Measurements from ENCODE around the gene ARHGEF11. TPM values are rescaled to one million over a fixed set of nuclear protein-coding genes. Genes with fewer than 3 reads are reported as not detected.
A peak's percentile ranks its signal among the peaks of the same experiment; 100 is the strongest.

The ARHGEF11 gene
- total RNA-seq, 1 donor from 2014 or later, result 40.5 TPM

DNA sequence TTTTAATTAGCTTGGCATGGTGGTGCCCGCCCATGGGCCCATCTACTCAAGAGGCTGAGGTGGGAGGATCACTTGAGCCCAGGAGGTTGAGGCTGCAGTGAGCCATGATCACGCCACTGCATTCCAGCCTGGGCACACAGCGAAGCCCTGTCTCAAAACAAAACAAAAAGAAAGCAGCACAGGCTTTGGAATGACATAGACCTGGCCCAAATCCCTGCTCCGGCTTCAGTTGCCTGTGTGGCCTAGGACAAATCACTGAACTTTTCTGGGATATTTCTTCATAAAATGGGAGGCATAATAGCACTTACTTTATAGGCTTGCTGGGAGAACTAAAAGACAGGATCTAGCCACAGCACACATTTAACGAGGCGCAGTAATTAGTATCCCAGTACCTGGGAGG, 149.6 kb downstream of the ARHGEF11 start:
- no peak for DNase-seq (ENCODE audit: low spot score)

DNA sequence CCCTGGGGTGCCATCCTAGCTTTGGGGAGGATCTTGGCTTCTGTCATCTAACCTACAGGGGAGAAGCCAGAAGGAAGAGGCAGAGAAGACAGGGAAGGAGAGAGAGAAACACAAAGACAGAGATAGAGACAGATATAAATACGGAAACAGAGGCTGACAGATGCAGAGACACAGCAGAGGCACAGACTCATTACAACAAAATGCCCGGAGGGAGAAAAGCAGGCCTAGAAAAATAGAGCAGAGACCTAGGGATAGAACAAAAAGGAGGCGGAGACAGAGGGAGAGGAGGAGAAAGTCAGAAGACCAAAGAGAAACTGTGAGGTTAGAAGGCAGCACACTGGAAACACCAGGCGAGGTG, 150.1 kb downstream of the ARHGEF11 start:
- DNase-seq (ENCODE audit: low spot score), result no peak

DNA sequence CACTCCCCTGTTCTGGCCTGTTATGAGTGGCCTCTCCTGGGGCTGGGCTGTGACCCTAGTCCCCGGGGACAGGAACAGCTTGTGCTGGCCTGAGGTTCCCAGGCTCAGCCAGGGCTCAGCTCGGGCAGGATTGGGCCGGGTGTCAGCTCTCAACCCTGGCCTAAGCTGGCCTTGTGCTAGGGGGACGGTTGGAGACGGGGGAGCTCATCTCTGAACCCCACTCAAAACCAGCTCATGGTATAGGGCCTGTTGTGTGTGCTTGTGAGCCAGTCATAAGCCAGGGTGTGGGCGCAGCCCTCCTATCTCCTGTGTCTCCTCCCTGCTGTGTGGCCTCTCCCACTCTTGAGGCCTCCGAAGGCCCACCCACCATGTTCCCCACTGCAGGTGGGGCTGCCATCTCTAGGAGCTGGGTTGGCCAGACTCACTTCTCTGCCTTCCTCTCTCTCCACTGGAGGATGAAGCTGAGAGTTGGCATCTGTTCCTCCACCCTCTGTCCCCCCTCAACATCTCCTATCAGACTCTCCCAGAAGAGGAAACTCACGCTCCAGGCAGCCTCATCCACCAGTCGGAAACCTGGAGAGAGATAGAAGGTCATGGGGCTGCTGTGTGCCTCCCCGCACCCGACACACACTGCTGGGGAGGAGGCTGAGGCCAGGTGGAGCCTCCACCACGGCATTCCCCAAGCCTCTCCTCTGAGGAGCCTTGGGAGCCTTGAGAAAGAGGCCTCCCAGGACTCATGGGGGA, 150.7 kb downstream of the ARHGEF11 start:
- no peak for DNase-seq (ENCODE audit: low spot score)

DNA sequence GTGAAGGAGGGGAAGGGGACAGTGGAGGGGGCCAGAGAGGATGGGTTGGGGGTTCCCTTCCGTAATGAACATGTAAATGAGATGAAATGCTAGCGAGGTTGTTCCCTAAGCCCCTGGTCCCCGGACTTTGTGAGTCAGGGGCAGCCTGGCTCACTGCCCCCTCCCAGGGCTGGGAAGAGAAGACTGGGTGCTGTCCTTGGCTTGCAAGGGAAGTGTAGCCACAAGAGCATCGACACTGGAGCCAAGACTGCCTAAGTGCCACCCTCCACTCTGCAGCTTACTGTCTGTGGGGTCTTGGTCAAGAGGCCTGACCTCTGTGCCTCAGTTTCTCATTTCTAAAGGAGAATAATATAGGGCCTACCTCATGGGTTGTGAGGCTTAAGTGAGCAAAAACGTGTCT, 151.5 kb downstream of the ARHGEF11 start:
- DNase-seq (ENCODE audit: low spot score), result no peak

DNA sequence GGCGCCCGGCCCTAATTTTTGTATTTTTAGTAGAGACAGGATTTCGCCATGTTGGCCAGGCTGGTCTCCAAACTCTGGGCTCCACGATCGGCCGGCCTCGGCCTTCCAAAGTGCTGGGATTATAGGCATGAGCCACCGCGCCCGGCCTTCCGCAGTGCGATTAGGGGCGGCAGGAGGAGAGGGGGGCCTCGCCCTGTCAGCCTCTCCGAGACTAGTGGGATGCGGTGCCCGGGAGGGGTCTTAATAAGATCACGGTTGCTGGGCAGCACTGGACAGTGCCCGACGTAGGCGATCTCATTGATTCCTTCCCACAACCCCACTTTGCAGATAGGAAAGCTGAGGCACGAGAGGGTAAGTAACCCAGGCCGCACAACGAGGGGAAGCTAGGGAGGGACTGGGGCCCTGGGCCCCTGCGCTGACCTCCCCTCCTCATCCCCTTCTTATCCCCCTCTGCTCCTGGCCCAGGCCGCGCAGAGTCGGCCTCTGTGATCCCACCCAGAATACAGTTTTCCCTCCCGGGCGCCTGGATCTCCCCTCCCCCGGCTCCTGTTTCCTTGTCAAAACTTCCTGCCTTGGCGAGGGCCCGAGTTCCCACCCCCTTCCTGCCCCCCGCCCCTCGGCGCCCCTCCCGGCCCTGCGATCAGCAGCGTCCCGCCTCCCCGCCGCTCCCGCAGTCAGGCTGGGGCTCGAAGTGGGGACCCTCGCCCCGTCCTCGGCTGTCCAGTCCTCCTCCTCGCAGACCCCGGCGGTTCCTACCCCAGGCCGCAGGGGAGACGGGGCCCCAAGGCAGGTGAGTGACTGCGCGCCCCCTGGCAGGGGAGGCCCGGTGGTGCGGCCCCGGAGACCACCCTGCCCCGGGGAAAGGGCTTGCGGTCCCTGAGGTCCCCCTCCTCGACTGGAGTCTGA, 152.2 kb downstream of the ARHGEF11 start, which contains the start of gene PEAR1:
Gene PEAR1 (plus strand): TSS at position 671 of the 906 bp plus-strand sequence. CDS start 10,209 bp downstream, outside the sequence.
- DNase-seq (ENCODE audit: low spot score), result peak; percentile 24

DNA sequence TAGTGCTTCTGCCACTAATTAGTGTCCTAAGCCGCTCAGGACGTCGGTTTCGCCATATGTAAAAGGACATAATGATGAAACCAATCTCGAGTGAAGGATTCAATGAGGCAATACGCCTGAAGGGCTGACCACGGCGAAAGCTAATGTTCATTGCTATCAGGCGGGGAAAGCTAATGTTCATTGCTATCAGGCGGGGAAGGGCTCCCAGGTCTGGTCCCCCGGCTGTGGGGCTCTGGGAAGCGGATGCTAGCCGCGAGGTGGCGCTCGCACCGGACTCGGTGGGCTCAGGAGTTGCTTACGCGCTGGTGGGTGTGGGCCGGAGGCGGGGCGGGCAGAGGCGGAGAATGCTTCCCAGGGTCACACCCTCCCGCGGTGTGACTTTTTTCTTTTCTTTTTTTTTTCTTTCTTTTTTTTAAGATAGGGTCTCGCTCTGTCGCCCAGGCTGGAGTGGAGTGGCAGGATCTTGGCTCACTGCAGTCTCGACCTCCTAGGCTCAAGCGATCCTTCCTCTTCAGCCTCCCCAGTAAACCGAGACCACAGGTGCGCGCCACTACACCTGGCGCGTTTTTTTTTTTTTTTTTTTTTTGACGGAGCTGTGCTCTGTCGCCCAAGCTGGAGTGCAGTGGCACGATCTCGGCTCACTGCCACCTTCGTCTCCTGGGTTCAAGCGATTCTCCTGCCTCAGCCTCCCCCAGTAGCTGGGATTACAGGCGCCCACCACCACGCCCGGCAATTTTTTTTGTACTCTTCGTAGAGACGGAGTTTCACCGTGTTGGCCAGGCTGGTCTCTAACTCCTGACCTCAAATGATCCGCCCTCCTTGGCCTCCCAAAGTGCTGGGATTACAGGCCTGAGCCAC, 153.1 kb downstream of the ARHGEF11 start:
- DNase-seq (ENCODE audit: low spot score), result peak; percentile 89

DNA sequence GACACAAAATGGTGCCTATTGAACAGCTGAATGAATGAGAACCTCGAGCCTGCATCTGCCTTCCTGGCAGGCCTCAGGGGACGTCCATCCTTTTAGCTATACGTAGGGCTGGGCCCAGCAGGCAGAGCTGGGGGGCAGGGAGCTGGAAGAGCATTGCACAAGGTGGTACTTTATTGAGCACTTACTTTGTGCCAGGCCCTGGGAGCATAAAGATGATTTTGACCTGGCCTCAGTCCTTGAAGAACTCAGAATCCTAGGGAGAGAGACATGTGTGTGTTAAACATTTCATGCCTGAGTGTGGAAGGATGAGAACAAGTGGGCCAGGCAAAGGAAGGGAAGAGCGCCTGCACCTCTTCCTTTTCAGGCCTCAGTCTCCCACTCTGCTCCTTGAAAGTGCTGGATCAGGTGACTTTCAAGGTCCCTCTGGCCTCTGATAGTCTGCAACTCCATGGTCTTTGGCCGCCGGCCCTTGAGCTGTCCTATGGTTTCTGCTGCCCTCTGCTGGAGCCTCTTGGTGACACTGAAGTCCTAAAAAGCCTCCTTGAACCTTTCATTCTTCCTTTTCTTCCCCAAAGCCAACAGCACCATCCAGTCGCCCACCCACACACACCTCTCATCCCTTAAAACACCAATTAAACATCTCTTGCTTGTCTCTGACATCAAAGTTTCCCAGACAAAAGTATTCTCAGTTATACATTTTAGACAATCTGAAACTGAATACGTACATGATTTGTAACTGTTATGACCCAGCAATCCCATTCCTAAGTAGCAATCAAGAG, 155.6 kb downstream of the ARHGEF11 start:
- peak; percentile 82 for DNase-seq (ENCODE audit: low spot score)

DNA sequence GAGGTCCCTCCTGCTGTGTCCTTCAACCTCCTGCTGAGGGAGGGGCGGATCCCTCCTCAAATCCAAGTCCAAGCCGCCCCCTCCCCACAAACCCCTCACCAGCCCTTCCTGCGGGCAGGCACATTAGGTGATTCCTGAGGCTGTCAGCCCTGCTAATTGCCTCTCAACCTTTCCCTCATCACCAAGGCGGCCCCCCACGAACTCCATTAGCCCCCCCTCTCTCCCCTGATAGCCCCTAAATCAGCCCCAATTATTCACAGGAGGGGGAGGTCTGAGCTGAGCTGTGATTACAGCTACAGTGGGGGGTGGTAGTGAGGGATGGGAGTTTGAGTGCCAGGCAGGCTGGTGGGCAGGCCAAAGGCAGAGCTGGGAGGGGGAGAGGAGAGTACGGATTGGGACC, 157.8 kb downstream of the ARHGEF11 start:
- no peak for DNase-seq (ENCODE audit: low spot score)

DNA sequence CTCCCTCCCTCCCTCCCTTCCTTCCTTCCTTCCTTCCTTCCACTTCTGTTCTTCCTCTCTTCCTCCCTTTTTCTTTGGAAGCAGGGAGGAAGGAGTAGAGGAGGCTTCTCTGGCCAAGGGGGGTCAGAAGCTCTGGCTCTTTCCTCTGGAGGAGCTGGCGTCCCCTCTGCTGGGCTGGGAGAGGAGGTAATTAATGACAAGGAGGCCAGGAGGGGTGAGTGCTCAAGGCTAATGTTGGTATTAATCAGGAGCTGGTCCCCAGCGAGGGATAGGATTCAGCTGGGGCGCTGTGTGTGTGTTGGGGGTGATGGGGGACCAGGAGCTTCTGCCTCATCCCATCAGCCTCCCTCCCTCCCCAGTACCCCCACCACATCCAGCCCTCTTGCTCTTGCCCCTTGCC, 158.2 kb downstream of the ARHGEF11 start:
- no peak for DNase-seq (ENCODE audit: low spot score)

DNA sequence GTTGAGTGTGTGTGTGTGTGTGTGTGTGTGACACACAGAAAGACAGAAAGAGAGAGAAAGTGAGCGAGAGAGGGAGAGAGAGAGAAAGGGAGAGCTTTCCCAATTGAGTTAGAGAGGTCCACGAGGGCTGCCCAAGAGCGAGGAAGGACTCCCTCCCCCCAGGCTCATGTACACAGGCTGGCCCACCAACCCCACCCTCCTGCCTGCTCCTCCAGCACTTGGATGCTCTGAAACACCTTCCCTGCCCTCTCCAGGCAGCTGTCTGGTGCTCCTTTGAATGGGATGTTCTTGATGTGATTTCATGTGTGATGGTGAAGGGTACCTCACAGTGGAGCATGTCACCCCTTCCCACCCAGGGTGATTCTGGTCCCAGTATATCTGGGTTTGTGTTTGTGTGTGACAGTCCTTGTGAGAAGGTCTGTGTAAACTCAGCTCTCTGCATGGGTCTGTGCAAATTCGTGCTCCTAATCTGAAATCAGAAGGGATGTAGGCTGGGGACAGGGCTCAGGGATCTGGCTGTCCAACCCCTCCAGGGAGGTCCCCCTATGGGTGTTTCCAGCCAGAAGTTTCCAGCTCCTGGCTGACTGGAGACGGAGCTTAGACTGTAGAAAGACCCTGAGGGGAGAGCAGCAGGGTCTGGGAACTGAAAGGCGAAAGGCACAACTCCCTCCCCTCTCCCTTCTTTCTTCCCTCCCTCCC, 158.8 kb downstream of the ARHGEF11 start:
- no peak for DNase-seq (ENCODE audit: low spot score)

DNA sequence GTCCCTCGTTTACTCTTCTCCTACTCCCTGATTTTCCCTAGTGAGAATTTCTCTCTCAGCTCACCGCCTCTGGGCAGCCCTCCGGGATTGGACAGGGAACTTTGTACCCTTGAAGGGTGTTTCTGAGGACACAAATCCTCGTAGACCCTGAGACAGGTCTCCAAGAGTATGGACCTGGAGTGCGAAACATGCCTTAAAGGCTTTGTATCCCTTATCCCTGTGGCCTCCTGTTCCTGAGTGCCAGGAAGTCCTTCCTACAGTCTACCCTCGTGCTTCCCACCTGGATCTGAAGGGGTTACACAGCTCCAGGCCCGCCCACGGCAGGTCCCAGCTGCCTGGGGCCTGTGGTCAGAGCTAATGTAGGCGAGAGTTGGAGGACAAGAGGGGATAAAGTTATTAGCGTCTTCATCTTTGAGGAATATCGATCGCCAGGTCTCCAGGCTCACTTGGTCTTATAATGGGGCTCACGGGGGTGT, 159.6 kb downstream of the ARHGEF11 start:
- no peak for DNase-seq (ENCODE audit: low spot score)

DNA sequence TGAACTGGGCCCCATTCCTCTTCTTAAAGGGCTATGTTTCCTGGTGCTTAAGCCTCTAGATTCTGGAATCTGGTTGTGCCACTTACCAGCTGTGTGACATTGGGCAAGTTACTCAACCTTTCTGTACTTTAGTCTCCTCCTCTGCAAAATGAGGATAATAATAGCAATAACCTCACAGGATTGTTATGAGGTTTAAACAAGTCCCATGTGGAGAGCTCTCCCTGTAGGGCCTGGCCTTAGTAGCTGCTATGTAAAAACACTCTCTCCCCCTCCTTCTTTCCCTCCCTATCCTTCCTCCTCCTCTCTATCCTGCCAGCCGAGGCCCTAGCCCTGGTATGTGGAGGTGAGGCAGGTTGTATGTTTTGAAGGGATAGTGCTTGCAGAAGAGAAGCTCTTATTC, 160.2 kb downstream of the ARHGEF11 start:
- no peak for DNase-seq (ENCODE audit: low spot score)

Other genes starting within 250 kb of the ARHGEF11 start
- 5.4 TPM for gene SH2D2A, start 228.9 kb downstream of the ARHGEF11 start, total RNA-seq
- 0.58 TPM for gene INSRR, start 186.6 kb downstream of the ARHGEF11 start, total RNA-seq
- 3.3 TPM for gene NTRK1, start 184.9 kb downstream of the ARHGEF11 start, total RNA-seq
- gene PEAR1, start 152.0 kb downstream of the ARHGEF11 start, total RNA-seq, result 9.9 TPM
- 0.23 TPM for gene LRRC71, start 125.1 kb downstream of the ARHGEF11 start, total RNA-seq
- gene ETV3L, start 54.1 kb upstream of the ARHGEF11 start, total RNA-seq, result not detected
- 27.0 TPM for gene ETV3, start 92.7 kb upstream of the ARHGEF11 start, total RNA-seq

Measured in mucosa of gallbladder (tissue), 1 donor.